NK-92 treated with Interleukin-12 subunit alpha and Interleukin-12 subunit beta, amount 100 ng/mL, for 24 hours (cell line): ENCODE results near the gene EZR.
"Not testable (repeated sequence)": the region's sequence is repeated elsewhere in the genome, so short reads cannot be mapped to it uniquely, and the experiment has no call there.

Experiments used
- DNase-seq: peaks from one replicate; lab custom pipeline; 2025; lab: John Stamatoyannopoulos, UW

The EZR gene

GRCh38 chr6:158797331-158798310, 21.5 kb downstream of the EZR start:
- DNase-seq: no peak

- DNase-seq: no peak
These were observed 22.8 kb downstream of the EZR start for GRCh38 chr6:158796353-158796752.

GRCh38 chr6:158795516-158795915, 23.7 kb downstream of the EZR start:
- no peak for DNase-seq

GRCh38 chr6:158793432-158793831, 25.7 kb downstream of the EZR start:
- no peak for DNase-seq

GRCh38 chr6:158792505-158792904, 26.7 kb downstream of the EZR start:
- DNase-seq: not testable (repeated sequence)

GRCh38 chr6:158791274-158791855, 27.8 kb downstream of the EZR start:
- no peak for DNase-seq

GRCh38 chr6:158789115-158789917, 29.9 kb downstream of the EZR start:
- DNase-seq: no peak

GRCh38 chr6:158787395-158787794, 31.8 kb downstream of the EZR start:
- DNase-seq: no peak

GRCh38 chr6:158786645-158787304, 32.4 kb downstream of the EZR start:
- no peak for DNase-seq

GRCh38 chr6:158785036-158785435, 34.1 kb downstream of the EZR start:
- DNase-seq: no peak

- DNase-seq: no peak
These were observed 34.7 kb downstream of the EZR start for GRCh38 chr6:158784505-158784904.

- no peak for DNase-seq
These were observed 35.3 kb downstream of the EZR start for GRCh38 chr6:158783851-158784250.

- no peak for DNase-seq
These were observed 36.1 kb downstream of the EZR start for GRCh38 chr6:158783167-158783450.

- no peak for DNase-seq
These were observed 36.6 kb downstream of the EZR start for GRCh38 chr6:158782432-158783166.

GRCh38 chr6:158781692-158782373, 37.3 kb downstream of the EZR start:
- no peak for DNase-seq

GRCh38 chr6:158780988-158781691, 38.0 kb downstream of the EZR start:
- DNase-seq: no peak

- no peak for DNase-seq
These were observed 38.8 kb downstream of the EZR start for GRCh38 chr6:158780246-158780884.

- DNase-seq: no peak
These were observed 41.1 kb downstream of the EZR start for GRCh38 chr6:158778005-158778527.

- no peak for DNase-seq
These were observed 41.7 kb downstream of the EZR start for GRCh38 chr6:158777510-158777909.

GRCh38 chr6:158776737-158777136, 42.4 kb downstream of the EZR start:
- no peak for DNase-seq
